ENCODE results near the gene COL13A1. TPM values are rescaled to one million over a fixed set of nuclear protein-coding genes. Genes with fewer than 3 reads are reported as not detected.
A peak's percentile ranks its signal among the peaks of the same experiment; 100 is the strongest.

Gene COL13A1
- total RNA-seq, 4 donors from 2014 or later, result 0.42 to 3.4 (median 1.5) TPM

DNA sequence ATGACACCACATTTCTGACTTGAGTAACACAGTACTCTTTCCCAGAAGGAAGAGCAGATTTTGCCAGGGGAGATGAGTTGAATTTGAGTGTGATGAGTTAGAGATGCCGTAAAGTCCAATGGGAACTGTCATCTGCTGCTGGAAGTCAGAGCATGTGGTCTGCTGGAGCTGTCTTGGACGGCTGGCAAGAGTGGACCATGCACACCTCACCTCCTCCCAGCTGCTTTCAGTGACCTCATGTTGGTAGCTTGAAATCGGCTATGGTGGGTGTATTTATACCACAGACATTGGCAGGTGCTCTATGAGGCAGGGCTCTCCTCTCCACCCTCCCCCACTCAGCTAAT lies 82.3 kb downstream of the COL13A1 start:
- H3K27ac ChIP-seq, result peak overlapping the region; percentile 62
- H3K4me1 ChIP-seq, result no peaks in the 10 kb centered on the region
- no peaks in the 10 kb centered on the region for H3K9me3 ChIP-seq
- no peak for TF ChIP-seq EP300 (IDR thresholded peaks at IDR 0.05)
- TF ChIP-seq, protein P1, sequence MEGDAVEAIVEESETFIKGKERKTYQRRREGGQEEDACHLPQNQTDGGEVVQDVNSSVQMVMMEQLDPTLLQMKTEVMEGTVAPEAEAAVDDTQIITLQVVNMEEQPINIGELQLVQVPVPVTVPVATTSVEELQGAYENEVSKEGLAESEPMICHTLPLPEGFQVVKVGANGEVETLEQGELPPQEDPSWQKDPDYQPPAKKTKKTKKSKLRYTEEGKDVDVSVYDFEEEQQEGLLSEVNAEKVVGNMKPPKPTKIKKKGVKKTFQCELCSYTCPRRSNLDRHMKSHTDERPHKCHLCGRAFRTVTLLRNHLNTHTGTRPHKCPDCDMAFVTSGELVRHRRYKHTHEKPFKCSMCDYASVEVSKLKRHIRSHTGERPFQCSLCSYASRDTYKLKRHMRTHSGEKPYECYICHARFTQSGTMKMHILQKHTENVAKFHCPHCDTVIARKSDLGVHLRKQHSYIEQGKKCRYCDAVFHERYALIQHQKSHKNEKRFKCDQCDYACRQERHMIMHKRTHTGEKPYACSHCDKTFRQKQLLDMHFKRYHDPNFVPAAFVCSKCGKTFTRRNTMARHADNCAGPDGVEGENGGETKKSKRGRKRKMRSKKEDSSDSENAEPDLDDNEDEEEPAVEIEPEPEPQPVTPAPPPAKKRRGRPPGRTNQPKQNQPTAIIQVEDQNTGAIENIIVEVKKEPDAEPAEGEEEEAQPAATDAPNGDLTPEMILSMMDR (IDR thresholded peaks at IDR 0.05), result no peak
- TF ChIP-seq POLR2AphosphoS5 (IDR thresholded peaks at IDR 0.05), result no peak
- no peak for TF ChIP-seq POLR2A (IDR thresholded peaks at IDR 0.05)
- DNase-seq (ENCODE audit: low spot score in 2 of 2), result no peak
- 72% methylated on average over 3 of the region's 3 CpGs for WGBS
- H3K4me3 ChIP-seq, result no peak overlapping the region
- no peaks in the 10 kb centered on the region for H3K27me3 ChIP-seq
- no peaks in the 10 kb centered on the region for H3K36me3 ChIP-seq

DNA sequence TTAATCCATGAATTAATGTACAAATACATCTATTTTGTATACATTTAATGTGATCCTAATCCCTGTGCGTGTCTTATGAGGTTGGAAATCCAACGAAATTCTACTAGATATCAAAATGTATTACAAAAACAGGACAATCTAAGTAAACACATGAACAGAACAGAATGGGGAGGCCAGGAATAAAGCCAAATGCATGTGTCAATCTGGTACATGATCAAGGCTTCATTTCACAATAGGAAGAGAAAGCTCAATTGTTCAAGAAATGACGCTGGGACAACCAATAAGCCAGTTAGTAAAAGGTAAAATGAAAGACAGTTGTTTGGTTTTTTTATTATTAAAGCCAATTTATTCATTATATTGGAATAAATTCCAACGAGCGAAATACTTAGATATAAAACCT lies 83.0 kb downstream of the COL13A1 start:
- DNase-seq (ENCODE audit: low spot score in 2 of 2), result no peak
- WGBS, result 70% methylated on average over 5 of the region's 5 CpGs
- no peak overlapping the region for H3K4me3 ChIP-seq
- H3K27ac ChIP-seq, result peak overlapping the region; percentile 62
- no peaks in the 10 kb centered on the region for H3K9me3 ChIP-seq
- H3K36me3 ChIP-seq, result no peaks in the 10 kb centered on the region
- H3K4me1 ChIP-seq, result no peaks in the 10 kb centered on the region
- TF ChIP-seq EP300 (IDR thresholded peaks at IDR 0.05), result no peak
- no peak for TF ChIP-seq POLR2A (IDR thresholded peaks at IDR 0.05)
- TF ChIP-seq POLR2AphosphoS5 (IDR thresholded peaks at IDR 0.05), result no peak
- TF ChIP-seq, protein P1 (IDR thresholded peaks at IDR 0.05), result no peak
- no peaks in the 10 kb centered on the region for H3K27me3 ChIP-seq

DNA sequence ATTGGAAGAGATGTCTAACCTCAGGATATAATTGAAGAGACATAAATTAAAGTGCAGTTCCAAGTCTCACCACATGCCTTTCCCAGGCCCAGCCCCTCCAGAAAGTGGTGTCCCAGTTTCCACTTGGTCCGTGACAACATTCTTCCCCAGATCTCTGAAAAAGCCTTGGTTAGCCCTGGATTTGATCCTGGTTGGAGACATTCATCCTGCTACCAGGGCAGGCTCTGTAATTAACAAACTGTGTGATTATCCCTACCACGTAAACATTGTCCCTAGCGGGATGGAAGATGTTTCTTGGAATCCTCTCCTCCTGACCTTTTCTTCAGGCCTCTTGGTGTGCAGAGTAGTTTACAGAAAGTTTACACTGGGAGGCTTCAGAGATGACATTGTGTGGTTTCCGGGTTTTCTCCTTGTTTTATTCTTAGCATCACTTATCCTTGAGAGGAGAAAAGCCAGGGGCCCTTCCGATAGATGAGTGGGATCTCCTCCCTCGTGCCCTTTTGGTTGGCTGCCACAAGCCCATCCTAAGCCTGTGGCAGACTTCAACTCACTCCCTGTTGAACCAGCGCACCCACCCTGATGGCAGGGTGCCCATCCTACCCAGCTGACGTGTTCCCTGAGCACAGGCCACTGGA lies 83.8 kb downstream of the COL13A1 start:
- no peak overlapping the region for H3K4me3 ChIP-seq
- no peaks in the 10 kb centered on the region for H3K9me3 ChIP-seq
- H3K4me1 ChIP-seq, result no peaks in the 10 kb centered on the region
- no peaks in the 10 kb centered on the region for H3K36me3 ChIP-seq
- H3K27ac ChIP-seq, result no peak overlapping the region
- no peaks in the 10 kb centered on the region for H3K27me3 ChIP-seq
- DNase-seq (ENCODE audit: low spot score in 2 of 2), result no peak
- WGBS, result 61% methylated on average over 8 of the region's 8 CpGs
- TF ChIP-seq POLR2A (IDR thresholded peaks at IDR 0.05) (no peak), POLR2AphosphoS5 (IDR thresholded peaks at IDR 0.05) (no peak), EP300 (IDR thresholded peaks at IDR 0.05) (no peak)
- TF ChIP-seq, protein P1 (IDR thresholded peaks at IDR 0.05), result peak in 1 of 2 donors; percentile 42

DNA sequence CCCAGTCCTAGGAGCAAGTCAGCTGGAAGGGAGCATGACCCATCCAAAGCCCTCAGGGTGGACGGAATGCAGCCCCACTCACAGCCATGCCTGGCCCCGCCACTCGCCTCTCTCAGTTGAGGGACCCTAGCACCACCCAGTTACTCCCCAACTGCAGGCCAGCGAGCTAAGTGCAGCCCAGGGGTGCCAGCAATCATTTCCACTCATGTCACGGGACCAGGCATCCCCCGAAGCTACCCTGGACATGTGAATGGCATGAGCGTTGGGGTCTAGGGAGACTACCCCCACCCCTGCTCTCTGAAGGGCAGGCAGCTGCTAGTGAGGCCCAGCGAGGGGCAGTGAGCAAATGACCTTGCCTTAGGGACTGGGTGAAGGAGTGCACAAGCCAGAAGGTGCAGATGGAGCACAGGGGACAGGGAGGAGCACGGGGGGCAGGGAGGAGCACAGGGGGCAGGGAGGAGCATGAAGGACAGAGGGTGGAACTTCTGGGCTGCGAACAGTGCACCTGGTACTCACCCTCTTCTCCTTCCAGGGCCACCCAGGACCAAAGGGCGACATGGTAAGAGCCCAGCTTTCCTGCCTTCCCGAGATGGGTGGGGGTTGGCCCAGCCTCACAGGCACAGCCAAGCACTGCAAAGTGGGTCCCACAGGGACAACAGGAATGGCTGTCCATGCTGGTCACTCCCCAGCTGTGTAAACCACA lies 87.3 kb downstream of the COL13A1 start:
- TF ChIP-seq EP300 (IDR thresholded peaks at IDR 0.05), result no peak
- no peak for TF ChIP-seq POLR2A (IDR thresholded peaks at IDR 0.05)
- no peak for TF ChIP-seq POLR2AphosphoS5 (IDR thresholded peaks at IDR 0.05)
- TF ChIP-seq, protein P1 (IDR thresholded peaks at IDR 0.05), result no peak
- H3K4me3 ChIP-seq, result no peak overlapping the region
- DNase-seq (ENCODE audit: low spot score in 2 of 2), result no peak
- 89% methylated on average over 8 of the region's 12 CpGs for WGBS
- H3K27ac ChIP-seq, result no peak overlapping the region
- no peaks in the 10 kb centered on the region for H3K27me3 ChIP-seq
- no peaks in the 10 kb centered on the region for H3K9me3 ChIP-seq
- no peaks in the 10 kb centered on the region for H3K36me3 ChIP-seq
- no peaks in the 10 kb centered on the region for H3K4me1 ChIP-seq

DNA sequence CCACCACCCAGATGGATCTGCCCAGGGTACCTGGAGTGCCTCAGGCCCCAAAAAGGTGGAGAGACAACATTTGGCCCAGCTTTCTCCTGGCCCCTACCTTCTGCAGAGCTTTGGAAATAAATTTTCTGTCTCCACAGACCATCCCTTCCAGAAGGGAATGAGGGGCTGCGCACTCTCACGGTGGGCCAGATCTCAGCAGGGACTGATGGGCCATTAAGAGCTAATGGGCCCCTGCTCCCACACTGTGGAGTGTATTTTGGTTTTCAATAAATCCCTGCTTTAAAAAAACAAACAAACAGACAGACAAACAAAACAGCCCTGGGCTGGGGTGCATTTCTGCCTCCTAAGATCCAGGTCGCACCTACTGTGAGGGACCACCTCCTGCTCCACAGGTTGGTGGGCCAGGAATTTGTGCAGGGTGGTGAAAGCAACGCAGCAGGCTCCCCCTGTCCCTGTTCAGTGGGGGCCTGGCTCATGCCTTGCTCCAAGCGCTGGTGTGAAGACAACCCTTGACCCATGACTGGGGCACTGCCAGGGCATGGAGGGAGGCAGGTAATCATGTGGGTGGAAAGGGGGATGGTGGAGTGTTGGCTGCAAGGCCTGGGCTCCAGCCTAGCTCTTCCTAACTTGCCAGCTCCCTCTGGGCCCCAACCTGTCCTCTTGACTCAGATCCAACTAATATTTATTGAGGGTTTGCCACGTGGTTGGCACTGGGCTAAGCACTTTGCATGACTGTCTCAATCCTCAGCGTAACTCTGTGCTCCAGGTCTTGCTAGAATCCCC lies 88.5 kb downstream of the COL13A1 start:
- WGBS, result 66% methylated on average over 7 of the region's 7 CpGs
- Histone ChIP-seq H3K4me3 (no peak overlapping the region), H3K36me3 (no peaks in the 10 kb centered on the region), H3K27me3 (no peaks in the 10 kb centered on the region), H3K9me3 (no peaks in the 10 kb centered on the region), H3K4me1 (no peaks in the 10 kb centered on the region), H3K27ac (no peak overlapping the region)
- TF ChIP-seq, protein P1 (IDR thresholded peaks at IDR 0.05), result no peak
- no peak for TF ChIP-seq POLR2A (IDR thresholded peaks at IDR 0.05)
- no peak for TF ChIP-seq POLR2AphosphoS5 (IDR thresholded peaks at IDR 0.05)
- no peak for TF ChIP-seq EP300 (IDR thresholded peaks at IDR 0.05)
- no peak for DNase-seq (ENCODE audit: low spot score in 2 of 2)

Data from suprapubic skin (tissue), 4 donors.